Measurements from ENCODE around the gene AQP1.

AQP1 gene

GRCh38 chr7:30970594-30971094 is 59.0 kb downstream of the AQP1 start:
- in situ Hi-C loops (cut with HindIII; ENCODE audit: low sequenced_read_pairs), result loop anchor here (25.0 kb wide), 1 partner anchor 142 kb away; no protein-coding TSS in a partner anchor

DNA sequence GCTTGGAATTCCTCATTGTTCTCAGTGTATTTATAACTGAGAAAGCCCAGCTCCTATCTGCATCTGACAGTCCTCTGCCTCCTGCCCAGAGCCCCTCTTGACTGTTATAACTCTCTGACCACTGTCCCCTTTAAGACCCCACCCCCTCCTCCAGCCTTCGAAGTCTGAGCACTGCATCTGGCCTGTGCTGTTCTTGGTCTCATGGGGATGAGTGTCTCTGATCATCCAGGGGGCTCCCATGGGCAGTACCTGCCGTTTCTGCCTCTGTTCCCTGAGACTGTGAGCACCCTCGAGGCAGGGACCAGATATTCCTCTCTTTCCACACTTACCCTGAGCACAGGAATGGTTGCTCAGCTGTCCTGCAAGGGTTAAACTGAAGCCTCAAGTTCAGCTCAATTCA is 59.8 kb downstream of the AQP1 start:
- in situ Hi-C loops (cut with HindIII; ENCODE audit: low sequenced_read_pairs), result loop anchor here (25.0 kb wide), 1 partner anchor 141 kb away; no protein-coding TSS in a partner anchor

DNA sequence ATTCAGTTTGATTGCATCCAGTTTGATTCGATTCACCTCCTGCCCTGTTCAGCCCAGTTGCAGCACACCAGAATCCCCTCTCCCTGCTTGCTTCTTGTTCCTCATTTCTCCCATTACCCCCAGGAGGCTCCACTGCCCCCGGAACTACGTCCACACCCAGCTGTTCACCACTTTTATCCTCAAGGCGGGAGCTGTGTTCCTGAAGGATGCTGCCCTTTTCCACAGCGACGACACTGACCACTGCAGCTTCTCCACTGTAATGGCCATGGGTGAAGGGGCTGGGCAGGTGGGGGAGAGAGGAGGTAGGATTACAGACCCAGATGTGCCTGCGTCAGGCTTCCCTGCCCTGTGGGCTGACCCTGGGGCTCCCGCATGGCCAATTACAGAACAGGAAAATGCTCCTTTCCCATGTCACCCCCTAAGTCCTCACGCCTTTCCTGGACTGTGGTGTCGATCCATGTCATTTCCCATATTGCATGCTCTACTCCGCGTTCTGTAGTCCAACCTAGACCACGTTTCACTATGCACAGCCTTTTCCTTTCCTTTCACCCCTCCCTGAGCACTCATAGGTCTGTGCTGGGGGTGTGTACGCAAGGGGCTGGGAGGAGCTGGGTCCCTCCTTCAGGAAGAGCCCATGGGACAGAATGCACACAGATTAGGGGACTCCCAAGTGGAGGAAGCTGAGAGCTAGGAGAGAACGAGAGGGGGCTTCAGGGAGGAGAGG is 60.3 kb downstream of the AQP1 start:
- in situ Hi-C loops (cut with HindIII; ENCODE audit: low sequenced_read_pairs), result loop anchor here (25.0 kb wide), 1 partner anchor 140 kb away; no protein-coding TSS in a partner anchor

GRCh38 chr7:30973292-30973691 is 61.6 kb downstream of the AQP1 start:
- in situ Hi-C loops (cut with HindIII; ENCODE audit: low sequenced_read_pairs), result loop anchor here (25.0 kb wide), 1 partner anchor 139 kb away; no protein-coding TSS in a partner anchor

DNA sequence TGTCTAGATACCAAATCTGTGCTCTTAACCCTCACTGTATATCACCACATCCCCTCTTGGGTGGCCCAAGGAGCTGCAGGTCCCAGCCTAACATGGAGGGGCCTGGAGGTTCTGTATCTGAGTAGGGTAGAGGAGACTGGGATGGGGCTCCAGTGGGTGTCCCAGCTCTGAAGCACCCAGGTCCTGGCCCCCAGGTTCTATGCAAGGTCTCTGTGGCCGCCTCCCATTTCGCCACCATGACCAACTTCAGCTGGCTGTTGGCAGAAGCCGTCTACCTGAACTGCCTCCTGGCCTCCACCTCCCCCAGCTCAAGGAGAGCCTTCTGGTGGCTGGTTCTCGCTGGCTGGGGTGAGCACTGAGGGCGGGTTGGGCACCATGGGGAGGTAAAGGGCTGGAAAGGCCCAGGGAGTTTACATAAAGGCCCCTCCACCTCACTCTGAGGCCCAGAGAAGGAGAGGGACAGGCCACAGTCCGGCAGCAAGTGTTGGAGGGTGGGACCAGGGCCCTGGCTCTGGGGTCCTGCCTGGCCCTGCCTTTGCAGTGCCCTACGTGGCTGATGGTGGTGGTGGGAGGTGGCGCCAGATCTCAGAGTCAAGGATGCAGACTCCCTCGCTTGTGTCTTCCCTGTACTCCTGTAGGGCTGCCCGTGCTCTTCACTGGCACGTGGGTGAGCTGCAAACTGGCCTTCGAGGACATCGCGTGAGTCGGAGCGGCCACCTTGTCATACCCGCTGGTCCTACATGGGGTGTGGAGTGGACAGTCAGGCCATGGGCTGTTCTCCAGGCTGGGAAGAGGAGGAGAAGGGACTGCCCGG is 62.3 kb downstream of the AQP1 start:
- in situ Hi-C loops (cut with HindIII; ENCODE audit: low sequenced_read_pairs), result loop anchor here (25.0 kb wide), 1 partner anchor 138 kb away; no protein-coding TSS in a partner anchor

- in situ Hi-C loops (cut with HindIII; ENCODE audit: low sequenced_read_pairs), result loop anchor here (25.0 kb wide), 1 partner anchor 138 kb away; no protein-coding TSS in a partner anchor
Observed at GRCh38 chr7:30974605-30975255, 63.1 kb downstream of the AQP1 start.

Data from endothelial cell of hepatic sinusoid (primary cell).